ENCODE results near the gene GUCY2C.
A peak's percentile ranks its signal among the peaks of the same experiment; 100 is the strongest.
"Not testable (repeated sequence)": the region's sequence is repeated elsewhere in the genome, so short reads cannot be mapped to it uniquely, and the experiment has no call there.

Gene GUCY2C

DNA sequence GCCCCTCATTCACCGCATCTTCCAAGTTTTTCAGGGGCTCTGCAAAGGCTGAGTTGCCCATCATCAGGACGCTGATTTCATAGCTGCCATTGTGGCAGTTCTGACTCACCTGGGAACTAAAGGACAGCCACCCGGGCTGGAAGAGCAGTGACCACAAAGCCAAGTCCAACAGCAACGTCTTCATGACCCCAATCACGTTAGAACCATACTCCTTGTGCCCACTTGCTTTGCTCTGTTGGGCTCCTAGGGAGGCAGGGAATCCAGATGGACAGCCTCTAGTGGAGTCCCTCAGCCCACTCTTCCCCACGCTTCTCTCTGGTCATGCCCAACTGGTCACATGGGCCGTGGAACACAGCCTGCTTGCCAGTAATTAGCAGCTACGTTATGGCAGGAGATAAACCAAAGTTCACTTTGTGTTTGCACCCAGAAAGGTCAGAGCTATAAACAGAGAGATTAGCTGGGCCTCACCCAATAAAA is at the start of gene GUCY2C:
GUCY2C (minus strand) TSS at position 335 of the 477 bp plus-strand sequence; CDS start at position 184, 151 bp downstream.
- no peak for DNase-seq

GRCh38 chr12:14743061-14743460 is 46.7 kb upstream of the GUCY2C start:
- no peak for DNase-seq

DNA sequence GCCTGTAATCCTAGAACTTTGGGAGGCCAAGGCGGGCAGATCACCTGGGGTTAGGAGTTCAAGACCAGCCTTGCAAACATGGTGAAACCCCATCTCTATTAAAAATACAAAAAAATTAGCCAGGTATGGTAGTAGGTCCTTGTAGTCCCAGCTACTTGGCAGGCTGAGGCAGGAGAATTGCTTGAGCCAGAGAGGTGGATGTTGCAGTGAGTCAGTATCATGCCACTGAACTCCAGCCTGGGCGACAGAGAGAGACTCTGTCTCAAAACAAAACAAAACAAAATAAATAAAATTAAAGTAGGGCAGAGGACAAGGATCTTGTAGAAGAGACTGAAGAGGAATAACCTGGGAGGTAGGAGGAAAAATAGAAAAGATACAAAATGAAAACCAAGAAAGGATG is 45.5 kb upstream of the GUCY2C start:
- no peak for DNase-seq

GRCh38 chr12:14741153-14741552 is 44.8 kb upstream of the GUCY2C start:
- DNase-seq = no peak

GRCh38 chr12:14736441-14736840 is 40.0 kb upstream of the GUCY2C start:
- DNase-seq = not testable (repeated sequence)

GRCh38 chr12:14731821-14732220 is 35.4 kb upstream of the GUCY2C start:
- DNase-seq = no peak

DNA sequence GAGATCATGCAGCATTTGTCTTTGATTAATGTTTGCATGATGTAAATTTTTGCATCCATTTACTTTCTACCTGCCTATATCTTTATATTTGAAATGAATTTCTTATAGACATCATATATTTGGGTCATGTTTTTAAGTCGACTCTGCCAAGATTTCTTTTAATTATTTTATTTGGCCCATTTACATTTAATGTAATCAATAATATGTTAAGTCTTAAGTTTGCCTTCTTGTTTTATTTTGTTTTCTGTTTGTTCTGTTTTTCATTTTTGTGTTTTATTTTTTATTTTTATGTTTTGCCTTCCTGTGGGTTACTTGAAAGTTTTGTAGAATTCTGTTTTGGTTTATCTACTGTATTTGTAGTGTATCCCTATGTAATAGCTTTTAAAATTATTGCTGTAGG is 33.2 kb upstream of the GUCY2C start:
- DNase-seq = no peak

- DNase-seq = peak; percentile 69 to 80 (median 73)
Observed at GRCh38 chr12:14723763-14724162, 27.4 kb upstream of the GUCY2C start.

- DNase-seq = peak; percentile 75 to 81 (median 79)
Observed at GRCh38 chr12:14716848-14717444, 20.5 kb upstream of the GUCY2C start.

DNA sequence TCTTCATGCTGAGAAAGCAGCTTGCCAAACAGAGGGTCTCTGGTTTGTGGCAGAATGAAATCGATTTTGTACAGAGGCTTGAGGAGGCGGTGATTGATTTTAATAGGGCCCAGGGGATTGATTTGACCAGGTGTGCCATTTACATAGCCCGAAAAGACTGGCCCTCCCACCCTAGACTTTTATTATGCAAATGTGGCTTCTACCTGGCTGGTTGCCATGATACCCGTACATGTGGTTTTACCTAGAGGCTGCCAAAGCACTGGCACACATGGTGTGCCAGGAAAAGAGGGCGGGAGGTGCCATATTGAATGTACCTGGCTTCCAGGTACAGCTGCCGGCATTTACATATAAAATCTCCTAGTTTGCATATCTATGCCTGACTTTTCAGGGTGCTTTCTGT is 18.0 kb upstream of the GUCY2C start:
- DNase-seq = no peak

DNA sequence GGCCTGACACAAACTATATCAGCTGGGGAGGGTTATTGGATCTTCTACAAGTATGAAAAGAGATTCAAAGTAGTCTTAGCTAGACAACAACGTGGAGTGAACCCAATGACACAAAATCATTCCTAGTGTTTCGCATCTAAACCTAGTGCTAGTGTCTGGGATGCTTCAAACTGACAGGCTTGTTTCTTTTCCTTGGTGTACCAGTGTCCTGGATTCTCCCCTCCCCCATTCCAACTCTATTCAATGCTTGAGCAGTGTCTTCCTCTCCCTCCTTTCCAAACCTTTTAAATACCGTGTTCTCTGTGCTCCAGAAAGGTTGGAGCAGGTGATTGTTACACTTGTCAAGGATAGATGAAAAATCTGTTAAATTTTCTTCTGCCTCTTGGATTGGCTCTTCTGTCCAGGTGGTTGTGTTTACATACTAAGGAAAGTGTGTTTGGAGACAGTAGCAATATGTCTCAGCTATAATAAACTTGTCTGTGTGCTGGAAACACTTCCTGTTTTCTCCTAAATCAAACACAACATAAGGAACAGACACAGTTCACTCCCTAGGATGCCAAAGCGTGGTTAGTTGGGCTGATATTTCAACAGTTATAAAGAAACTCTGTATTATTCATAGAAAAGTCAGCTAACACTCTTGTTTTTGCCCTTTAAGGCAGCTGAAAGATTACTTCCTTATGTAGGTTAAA is 14.4 kb upstream of the GUCY2C start:
- peak in 1 of 3 donors; percentile 13 for DNase-seq

GRCh38 chr12:14701809-14702568 is 5.6 kb upstream of the GUCY2C start:
- DNase-seq = no peak

DNA sequence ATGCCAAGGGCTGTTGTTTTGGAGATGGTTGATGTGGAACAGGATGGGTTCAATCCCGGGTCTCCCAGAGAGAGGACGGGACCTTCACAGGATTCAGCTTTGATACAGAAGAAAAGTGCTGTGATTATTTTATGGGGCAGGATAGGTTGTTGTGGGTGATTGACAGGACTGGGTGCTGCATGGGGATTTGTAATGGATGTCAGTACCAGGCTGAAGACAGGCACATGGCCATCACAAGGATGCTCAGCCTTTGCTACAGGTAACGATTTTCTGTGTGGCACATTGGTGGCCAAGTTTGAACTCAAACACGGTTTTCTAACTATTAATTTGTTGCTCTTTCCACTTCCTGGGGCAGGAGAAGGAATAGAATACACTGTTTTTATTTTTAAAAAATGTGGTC is 4.5 kb upstream of the GUCY2C start:
- DNase-seq = no peak

GRCh38 chr12:14699923-14700322 is 3.5 kb upstream of the GUCY2C start:
- DNase-seq = no peak

- no peak for DNase-seq
Observed at GRCh38 chr12:14698555-14698954, 2.2 kb upstream of the GUCY2C start.

DNA sequence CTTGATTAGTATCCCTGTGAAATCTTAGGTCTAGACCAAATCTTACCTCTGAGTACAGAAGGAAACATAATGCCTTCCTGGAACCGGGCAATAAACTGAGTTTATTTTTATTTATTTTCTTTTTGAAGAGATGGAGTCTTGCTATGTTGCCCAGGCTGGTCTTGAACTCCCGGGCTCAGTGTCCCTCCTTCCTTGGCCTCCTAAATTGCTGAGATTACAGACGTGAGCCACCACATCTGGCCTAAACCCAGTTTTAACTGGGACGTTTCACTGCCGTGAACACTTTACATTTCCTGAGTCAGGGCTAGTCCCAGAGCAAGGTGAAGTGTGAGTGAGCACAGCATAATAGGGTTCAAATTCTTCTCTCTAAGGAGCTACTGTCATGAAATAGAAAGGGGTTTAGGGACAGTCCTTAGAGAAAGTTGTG is 671 bp downstream of the GUCY2C start:
- no peak for DNase-seq

DNA sequence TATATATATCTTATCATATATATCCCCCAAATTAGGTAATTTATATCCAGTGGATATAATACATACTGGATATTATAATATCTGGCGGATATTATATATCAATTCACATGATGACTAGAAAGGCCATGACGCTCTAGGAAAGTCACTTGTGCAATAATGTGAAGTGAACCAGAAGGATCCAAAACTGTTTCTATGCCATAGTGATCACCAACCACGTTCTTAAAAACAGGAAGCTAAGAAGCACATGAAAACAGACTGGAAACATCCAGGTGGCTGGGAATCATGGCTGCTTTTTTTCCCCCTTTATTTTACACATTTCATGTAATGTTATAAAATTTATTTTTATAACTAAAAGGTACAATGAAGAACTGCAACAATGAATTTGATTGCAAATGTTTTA is 1.4 kb downstream of the GUCY2C start:
- DNase-seq = peak; percentile 16 to 45 (median 25)

DNA sequence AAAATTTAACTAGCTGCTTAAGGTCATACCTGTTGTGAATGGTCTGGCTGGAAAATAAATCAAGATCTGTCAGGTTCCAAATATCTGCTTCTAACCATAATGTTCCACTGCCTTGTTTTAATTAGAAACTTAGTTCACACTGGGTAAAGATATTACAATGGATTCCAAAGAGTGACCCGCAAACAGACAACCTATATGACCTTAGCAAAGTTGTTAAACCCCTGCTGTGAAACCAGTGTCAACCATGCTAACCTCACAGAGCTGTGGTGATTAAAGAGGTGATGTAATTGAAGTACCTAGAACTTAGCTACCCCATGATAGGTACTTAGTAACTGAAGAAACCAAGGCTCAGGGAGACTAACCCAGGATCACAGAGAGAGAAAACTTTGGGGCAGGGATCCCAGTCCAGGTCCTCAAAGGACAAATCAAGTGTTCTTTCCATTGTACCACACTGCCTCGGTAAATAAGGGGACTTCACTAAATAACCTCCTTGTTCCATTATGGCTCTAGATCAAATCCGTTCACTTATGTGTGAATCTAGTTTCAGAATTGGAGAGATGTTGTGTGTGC is 2.2 kb downstream of the GUCY2C start:
- DNase-seq = no peak

- DNase-seq = no peak
Observed at GRCh38 chr12:14693116-14693515, 3.3 kb downstream of the GUCY2C start.

DNA sequence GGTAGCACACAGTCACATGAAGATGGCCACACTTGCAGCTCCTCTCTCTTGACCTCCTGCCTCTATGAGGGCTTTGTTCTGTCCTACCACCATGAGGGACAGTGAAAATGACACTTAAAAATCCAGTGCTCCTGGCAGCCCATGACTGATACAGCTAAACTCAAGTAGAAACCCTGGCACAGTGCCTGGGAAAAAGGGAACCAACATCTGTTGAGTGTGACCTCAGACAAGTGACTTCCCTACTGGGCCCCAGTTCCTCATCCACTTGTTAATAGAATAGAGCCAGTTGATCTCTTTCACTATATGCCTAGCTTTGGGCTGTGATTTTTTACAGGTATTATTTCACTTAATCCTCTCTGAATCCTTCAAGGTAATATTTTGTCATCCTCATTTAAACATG is 4.8 kb downstream of the GUCY2C start:
- peak; percentile 95 to 97 (median 96) for DNase-seq

- DNase-seq = peak in 1 of 3 donors; percentile 16
Observed at GRCh38 chr12:14689996-14690395, 6.4 kb downstream of the GUCY2C start.

- no peak for DNase-seq
Observed at GRCh38 chr12:14689144-14689543, 7.3 kb downstream of the GUCY2C start.

DNA sequence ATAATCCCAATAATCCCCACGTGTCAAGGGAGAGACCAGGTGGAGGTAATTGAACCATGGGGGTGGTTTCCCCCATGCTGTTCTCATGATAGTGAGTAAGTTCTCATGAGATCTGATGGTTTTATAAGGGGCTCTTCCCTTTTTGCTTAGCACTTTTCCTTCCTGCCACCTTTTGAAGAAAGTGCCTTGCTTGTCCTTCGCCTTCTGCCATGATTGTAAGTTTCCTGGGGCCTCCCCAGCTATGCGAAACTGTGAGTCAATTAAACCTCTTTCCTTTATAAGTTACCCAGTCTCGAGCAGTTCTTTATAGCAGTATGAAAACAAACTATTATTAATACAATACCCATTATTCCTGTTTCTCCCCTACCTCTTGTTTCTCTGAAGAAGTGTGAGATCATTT is 14.2 kb downstream of the GUCY2C start:
- DNase-seq = not testable (repeated sequence)

All from suppressor macrophage treated with lipopolysaccharide for 1 hour (primary cell).